Stimulated activated CD8-positive, alpha-beta memory T cell treated with anti-CD3 and anti-CD28 coated beads, Interleukin-12 subunit alpha, Interleukin-12 subunit beta, amount 100 ng/mL, for 4 hours (primary cell): ENCODE measurements around the gene CCDC51.
A peak's percentile ranks its signal among the peaks of the same experiment; 100 is the strongest.
"Not testable (repeated sequence)": the region's sequence is repeated elsewhere in the genome, so short reads cannot be mapped to it uniquely, and the experiment has no call there.

ENCODE experiments used
- DNase-seq: peaks from one replicate; pipeline ENCODE4 v3.0.0-alpha.2; 2020; ENCODE audit warnings: low read depth

Gene CCDC51

DNA sequence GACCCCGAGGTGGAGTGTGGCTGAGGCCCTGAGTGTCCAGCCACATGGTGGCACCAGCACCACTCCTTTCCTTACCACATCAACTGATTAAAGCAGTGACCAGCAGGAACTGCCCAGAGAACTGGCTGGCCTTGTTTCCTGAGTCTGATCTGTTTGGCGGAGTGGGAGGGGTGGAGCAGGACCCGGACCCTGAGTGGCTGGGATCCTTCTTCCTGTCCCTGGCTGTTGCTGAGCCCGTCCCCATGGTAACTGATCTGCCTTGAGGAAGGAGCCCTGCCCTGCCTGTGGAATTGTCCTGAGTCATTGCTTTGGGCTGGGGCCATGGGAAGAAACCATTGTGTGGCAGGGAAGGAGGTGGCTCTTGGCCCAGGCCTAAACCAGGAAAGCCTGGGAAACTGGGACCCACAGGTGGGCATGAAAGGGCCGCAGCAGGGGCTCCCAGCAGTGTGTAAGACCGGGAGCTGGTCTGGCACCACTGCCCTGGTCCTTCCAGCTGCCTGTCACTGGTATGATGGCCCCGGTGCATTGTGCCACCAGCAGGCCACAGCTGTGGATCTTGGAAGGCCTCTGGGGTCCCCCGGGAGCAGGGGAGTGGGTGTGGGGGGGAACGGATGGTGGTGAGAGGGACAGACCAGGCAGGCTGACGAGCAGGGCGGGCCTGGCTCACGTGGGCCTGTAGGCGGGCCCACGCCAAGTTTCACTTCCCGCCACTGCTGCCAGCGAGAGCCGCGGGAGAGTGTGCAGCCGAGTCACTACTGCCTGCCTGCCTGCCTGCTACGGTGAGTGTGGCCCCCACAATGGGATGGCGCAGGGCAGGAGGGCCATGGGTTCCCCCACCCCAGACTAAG lies 25.8 kb upstream of the CCDC51 start:
- peak; percentile 66 for DNase-seq

DNA sequence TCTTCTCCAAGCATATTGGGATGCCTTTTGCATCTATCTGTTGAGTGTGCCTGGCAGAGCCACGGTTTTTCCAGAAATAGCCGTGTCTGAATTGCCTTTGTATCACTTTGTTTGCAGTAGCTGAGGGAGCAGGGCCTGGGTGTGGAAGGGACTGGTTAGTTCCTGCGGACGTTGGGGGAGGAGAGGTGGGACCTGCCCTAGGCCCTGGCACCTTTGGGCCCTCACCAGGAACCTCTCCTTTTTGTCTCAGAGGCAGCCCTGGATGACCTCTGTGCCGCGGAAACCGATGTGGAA lies 25.3 kb upstream of the CCDC51 start:
- DNase-seq: no peak

DNA sequence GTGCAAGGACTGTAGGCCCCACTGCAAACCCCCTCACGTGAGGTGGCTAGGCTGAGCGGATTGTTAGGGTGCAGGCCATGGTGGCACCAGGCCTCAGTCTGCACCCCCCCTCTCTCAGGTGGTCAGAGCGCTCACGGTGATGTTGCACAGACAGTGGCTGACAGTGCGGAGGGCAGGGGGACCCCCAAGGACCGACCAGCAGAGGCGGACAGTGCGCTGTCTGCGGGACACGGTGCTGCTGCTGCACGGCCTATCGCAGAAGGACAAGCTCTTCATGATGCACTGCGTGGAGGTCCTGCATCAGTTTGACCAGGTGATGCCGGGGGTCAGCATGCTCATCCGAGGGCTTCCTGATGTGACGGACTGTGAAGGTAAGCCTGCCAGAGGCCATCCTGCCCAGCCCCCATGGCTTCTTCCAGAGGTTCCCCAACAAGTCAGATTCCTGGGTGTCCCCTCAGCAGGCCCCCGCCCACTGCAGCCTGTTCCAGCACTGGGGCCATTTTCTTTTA lies 24.8 kb upstream of the CCDC51 start:
- no peak for DNase-seq

- DNase-seq: no peak
These were observed 23.8 kb upstream of the CCDC51 start for GRCh38 chr3:48463703-48464102.

- not testable (repeated sequence) for DNase-seq
These were observed 21.8 kb upstream of the CCDC51 start for GRCh38 chr3:48461767-48462166.

- DNase-seq: no peak
These were observed 20.6 kb upstream of the CCDC51 start for GRCh38 chr3:48460517-48460902.

- DNase-seq: no peak
These were observed 20.0 kb upstream of the CCDC51 start for GRCh38 chr3:48459773-48460516.

GRCh38 chr3:48459331-48459730 lies 19.4 kb upstream of the CCDC51 start:
- no peak for DNase-seq

DNA sequence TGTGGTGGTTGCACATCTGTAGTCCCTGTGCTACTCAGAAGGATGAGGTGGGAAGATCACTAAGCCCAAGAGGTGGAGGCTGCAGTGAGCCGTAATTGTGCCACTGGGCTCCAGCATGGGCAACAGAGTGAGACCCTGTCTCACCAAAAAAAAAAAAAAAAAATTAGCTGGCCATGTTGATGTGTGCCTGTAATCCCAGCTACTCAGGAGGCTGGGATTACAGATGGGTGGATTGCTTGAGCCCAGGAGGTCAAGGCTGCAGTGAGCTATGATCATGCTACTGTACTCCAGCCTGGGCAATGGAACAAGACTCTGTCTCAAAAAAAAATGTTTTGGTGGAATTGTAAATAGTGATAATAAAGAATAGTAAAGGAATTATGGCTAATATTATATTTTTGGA lies 16.5 kb upstream of the CCDC51 start:
- no peak for DNase-seq

- DNase-seq: no peak
These were observed 11.4 kb upstream of the CCDC51 start for GRCh38 chr3:48451270-48451669.

DNA sequence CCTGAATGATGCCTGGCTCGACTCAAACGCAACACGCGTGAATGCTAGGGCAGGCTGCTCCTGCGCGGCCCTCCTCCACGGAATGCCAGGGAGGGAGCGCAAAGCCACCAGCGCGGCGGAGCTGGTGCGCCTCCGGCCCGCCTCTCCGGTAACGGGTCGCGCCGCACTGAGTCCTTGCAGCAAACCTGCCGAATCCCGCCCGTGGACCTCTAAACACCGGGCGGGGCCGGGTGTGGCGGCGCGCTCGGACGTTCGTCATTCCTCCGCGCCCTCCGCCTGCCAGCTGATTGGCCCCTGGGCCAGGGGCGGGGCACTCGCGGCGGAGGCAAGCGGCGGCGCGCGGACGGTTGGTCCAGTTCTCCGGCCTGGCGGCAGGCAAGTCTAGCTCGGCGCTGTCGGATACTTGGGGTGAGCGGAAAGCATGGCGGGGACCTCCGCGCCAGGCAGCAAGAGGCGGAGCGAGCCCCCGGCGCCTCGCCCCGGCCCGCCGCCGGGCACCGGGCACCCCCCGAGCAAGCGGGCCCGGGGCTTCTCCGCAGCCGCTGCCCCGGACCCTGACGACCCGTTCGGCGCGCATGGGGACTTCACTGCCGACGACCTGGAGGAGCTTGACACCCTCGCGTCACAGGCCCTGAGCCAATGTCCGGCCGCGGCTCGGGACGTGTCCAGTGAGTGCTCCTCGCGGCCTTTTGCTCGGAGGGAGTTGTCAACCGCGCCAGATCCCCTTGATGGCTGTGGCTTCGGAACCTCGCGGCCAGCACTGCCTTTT lies 6.7 kb upstream of the CCDC51 start, which contains the start of gene ATRIP:
TSS of gene ATRIP (plus strand) at position 313 of the 769 bp plus-strand sequence. CDS start at position 422, 109 bp downstream.
- DNase-seq: peak; percentile 81

DNA sequence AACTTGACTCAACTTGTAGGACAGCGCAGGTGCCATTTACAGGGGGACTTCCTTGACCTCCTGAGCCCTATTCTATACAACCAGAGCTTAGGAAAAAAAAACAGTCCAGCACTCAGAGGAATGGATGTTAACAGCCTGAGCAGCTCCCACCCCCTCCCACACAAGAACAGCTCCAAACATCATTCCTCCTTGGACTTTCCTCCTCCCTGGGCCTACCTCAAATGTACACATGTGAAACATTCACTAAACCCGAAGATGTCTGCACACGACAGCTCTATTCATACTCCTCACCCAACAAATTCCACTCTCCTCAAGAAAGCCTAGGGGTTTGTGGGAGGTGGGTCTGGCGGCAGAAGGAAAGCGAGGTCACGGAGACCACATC lies 6.1 kb upstream of the CCDC51 start:
- no peak for DNase-seq

DNA sequence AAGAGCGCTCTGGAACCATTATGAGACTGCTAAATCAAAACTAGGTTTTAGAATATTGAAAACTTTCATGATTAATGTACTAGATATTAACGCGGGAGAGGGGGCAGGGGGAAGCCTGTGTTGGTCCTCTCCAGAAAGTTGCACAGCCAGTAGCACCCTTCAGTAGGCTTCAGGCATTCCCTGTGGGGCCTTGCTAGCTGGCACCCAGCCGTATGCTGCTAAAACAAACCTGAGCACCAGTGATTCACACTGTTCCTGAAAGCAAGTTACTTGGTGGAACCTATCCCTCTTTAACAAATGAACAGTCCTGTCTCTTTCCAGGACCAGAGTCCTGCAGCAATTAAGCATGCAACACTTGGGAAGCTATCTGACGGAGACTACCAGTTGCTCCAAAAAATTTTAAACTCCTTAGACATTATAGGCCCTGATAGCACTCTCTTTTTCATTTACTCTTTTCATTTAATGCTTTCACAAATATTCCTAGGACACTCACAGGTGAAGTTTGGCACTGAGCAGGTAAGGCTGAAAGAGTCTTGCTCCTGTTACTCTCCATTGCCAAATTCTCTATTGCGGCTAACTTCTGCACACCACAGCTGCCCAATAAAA lies 5.5 kb upstream of the CCDC51 start:
- no peak for DNase-seq

GRCh38 chr3:48441940-48442339 lies 2.0 kb upstream of the CCDC51 start:
- no peak for DNase-seq

DNA sequence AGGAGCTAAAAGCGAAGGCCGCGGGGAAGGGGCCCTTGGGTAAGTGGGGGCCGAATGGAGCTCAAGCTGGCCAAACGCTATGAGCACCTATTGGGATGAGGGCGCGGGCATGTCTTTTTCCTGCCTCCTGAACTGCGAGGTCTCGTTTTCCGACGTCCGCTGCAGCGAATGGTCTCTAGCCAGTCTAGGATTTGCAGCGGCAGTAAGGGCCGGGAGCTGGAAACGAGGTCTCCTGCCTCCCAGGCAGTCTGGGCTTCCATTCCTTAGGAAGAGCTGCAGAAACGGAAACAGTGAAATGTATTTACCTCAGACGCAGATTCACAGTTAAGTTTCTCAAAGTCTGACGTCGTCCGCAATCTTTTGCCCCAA lies 655 bp upstream of the CCDC51 start:
- DNase-seq: no peak

- no peak for DNase-seq
These were observed 2.1 kb downstream of the CCDC51 start for GRCh38 chr3:48437812-48438211.

DNA sequence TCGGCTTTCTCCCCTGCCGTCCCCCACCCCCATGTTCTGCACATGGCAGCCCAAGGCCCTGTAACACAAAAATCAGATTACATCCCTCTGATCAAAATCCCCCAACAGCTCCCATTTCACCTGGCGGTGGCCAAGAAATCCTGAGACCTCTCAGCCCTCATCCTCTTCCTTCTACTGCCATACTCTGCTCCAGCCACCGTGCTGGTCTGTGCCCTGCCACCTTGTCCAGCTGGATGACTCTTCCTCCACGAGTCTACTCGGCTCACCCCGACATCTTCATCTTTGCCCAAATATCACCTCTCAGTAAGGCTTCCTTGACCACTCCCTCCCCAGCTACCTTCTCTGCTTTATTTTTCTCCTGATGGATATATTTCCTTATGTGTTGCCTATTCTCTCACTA lies 3.1 kb downstream of the CCDC51 start:
- DNase-seq: no peak

DNA sequence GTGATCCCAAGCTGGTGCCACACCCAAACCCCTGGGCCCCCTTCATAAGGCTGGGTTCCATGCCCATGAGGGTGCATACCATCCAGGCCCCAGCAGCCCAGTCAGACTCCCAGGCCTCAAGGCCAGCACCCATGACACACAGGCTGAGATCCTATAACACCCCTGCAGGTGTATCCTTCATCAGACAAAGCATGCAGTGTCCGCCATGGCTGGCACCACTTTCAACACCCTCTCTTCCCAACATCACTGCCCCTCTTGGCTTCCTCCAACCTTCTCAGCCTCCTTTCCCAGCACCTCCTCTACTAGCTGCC lies 3.5 kb downstream of the CCDC51 start:
- DNase-seq: no peak

DNA sequence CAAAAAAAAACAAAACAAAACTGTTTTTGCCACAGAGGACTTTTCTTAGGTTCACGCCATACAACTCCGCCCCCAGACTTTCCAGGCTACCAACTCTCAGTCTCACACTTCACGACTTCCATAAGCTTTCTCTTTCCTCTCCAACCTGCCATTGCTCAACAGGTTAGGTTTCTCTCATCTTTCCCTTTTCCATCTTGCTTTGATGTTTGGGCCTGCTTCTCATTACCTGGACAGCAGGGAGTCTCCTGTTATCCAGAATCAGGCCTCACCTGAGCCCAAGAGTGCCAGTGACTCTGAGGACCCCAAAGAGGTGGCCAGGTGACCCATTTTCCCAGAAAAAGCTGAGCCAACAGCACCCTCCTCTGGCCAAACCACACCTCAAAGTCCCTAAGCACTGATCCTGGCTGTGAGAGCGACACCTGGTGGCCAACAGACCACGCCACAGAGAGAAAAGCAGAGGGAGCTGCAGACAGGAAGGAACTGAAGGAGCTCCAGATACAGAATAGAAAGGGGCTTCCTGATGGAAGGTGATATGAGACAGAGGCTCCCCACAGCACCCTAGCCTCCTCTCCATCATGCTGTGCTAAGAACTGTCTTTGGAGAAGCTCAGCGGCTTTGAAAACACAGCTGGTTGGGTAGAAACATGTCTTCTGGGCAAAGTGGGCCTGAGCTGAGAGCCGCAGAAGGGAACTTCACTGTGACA lies 4.0 kb downstream of the CCDC51 start:
- peak; percentile 67 for DNase-seq

- DNase-seq: no peak
These were observed 4.7 kb downstream of the CCDC51 start for GRCh38 chr3:48435223-48435595.

DNA sequence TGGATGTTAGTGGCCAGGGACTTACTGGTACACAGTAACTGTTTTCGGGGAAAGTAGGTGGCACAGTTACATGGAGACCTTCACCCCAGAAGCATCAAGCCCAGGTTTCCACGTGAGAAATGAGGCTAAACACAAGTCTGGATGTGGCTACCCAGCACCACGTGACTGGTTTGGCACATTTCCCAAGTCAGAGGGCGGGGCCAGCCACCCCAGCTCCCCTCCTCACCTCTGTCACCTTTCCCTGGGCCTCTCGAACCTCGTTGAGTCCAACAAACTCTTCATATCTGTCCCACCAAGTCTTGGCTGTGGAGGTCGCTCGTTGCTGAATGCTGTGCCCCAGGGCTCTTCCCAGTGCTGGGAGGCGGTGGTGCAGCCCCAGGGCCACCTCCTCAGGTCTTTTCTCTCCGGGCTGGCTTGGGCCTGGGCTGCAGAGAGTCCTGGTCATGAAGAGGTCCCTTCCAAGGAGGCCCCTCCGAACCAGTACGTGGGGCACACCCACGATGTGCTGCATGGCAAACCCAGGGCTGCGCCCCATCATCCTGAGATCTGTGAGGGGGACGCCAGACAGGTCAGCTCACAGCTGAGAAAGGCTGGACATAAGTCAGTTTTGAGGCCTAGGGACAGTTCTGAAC lies 5.2 kb downstream of the CCDC51 start:
- DNase-seq: no peak
